H1 (cell line): ENCODE measurements around the gene EBF3. TPM values are rescaled to one million over a fixed set of nuclear protein-coding genes. Genes with fewer than 3 reads are reported as not detected.

Experiments used
- CTCF ChIA-PET: fragments of 300-600 bp; sonication (Branson Sonifier 250); formaldehyde crosslinking; loops from one replicate; lab custom pipeline; 2021; ENCODE audit not compliant: partially characterized antibody; lab: Charles Lee
- POLR2A ChIA-PET: fragments of 300-600 bp; sonication (Branson Sonifier 250); formaldehyde crosslinking; loops from one replicate; lab custom pipeline; 2021; ENCODE audit warnings: inconsistent platforms; ENCODE audit not compliant: partially characterized antibody; lab: Charles Lee
- DNase-seq, 2 experiments: peaks; one replicate each; pipeline versions ENCODE4 v3.0.0 to v3.0.0-alpha.2; 2010 to 2022; ENCODE audit warnings: low spot score in 2 of 2, low read depth in 1 of 2, mixed read lengths in 1 of 2
- FAIRE-seq: peaks from 2 replicates; lab custom pipeline; 2011; peaks lifted over from hg19 to GRCh38; lab: Jason Lieb, UNC
- H2AFZ ChIP-seq: 2 replicates; pipeline ENCODE4 v1.8.1; 2012; ENCODE audit warnings: low read length, inconsistent platforms
- H2AK5ac ChIP-seq: 2 replicates; pipeline ENCODE4 v1.6.1; 2013; ENCODE audit warnings: low read depth, low read length
- H2BK120ac ChIP-seq: replicated peaks from 2 replicates; pipeline ENCODE3; 2013; ENCODE audit warnings: low read depth, low read length, inconsistent platforms
- H2BK12ac ChIP-seq: 2 replicates; pipeline ENCODE4 v1.6.1; 2013; ENCODE audit warnings: low read depth, low read length
- H2BK15ac ChIP-seq: 2 replicates; pipeline ENCODE4 v1.6.1; 2013; ENCODE audit warnings: low read length
- H2BK20ac ChIP-seq: 2 replicates; pipeline ENCODE4 v1.6.1; 2013; ENCODE audit warnings: low read length
- H2BK5ac ChIP-seq: 2 replicates; pipeline ENCODE4 v1.6.1; 2013; ENCODE audit warnings: low read depth, low read length
- H3K14ac ChIP-seq: 2 replicates; pipeline ENCODE4 v1.6.1; 2013; ENCODE audit warnings: inconsistent platforms; ENCODE audit not compliant: insufficient read length
- H3K18ac ChIP-seq: 2 replicates; pipeline ENCODE4 v1.6.1; 2013; ENCODE audit warnings: low read length; ENCODE audit errors: extremely low read depth
- H3K23ac ChIP-seq: 2 replicates; pipeline ENCODE4 v1.6.1; 2013; ENCODE audit warnings: inconsistent platforms; ENCODE audit not compliant: insufficient read length
- H3K23me2 ChIP-seq: 2 replicates; pipeline ENCODE4 v1.6.1; 2013; ENCODE audit warnings: low read depth, low read length
- H3K27ac ChIP-seq: 2 replicates; pipeline ENCODE4 v1.6.1; 2011; ENCODE audit warnings: low read depth, low read length, inconsistent platforms
- H3K27me3 ChIP-seq, 4 experiments: replicated peaks in 1 of 4; 1 replicate in 1 of 4; 2 replicates in 3 of 4; pipeline versions ENCODE4 v1.6.1 to v1.8.1; 2011 to 2013; ENCODE audit warnings: low read length in 3 of 4, mild to moderate bottlenecking in 3 of 4, inconsistent platforms in 2 of 4, mixed read lengths in 2 of 4, moderate library complexity in 1 of 4; ENCODE audit not compliant: control insufficient read depth in 3 of 4, insufficient read depth in 3 of 4; ENCODE audit errors: extremely low read depth in 1 of 4
- H3K36me3 ChIP-seq, 4 experiments: 2 replicates each; pipeline versions ENCODE4 v1.6.1 to v1.8.1; 2011 to 2013; ENCODE audit warnings: mild to moderate bottlenecking in 4 of 4, low read length in 3 of 4, moderate library complexity in 2 of 4, control low read depth in 1 of 4, inconsistent platforms in 1 of 4; ENCODE audit not compliant: insufficient read depth in 4 of 4, control insufficient read depth in 2 of 4
- H3K4ac ChIP-seq: replicated peaks from 2 replicates; pipeline ENCODE3; 2013; ENCODE audit warnings: low read length, low read depth, mixed read lengths, inconsistent platforms; ENCODE audit not compliant: insufficient read length
- H3K4me1 ChIP-seq, 4 experiments: replicated peaks in 1 of 4; 1 replicate in 1 of 4; 2 replicates in 3 of 4; pipeline versions ENCODE4 v1.6.1 to v1.8.1; 2011 to 2013; ENCODE audit warnings: low read length in 3 of 4, inconsistent platforms in 2 of 4, mixed read lengths in 1 of 4; ENCODE audit not compliant: insufficient read depth in 4 of 4, control insufficient read depth in 3 of 4
- H3K4me2 ChIP-seq, 2 experiments: 2 replicates each; pipeline versions ENCODE4 v1.6.1 to v1.8.1; 2011 to 2013; ENCODE audit warnings: low read depth in 2 of 2, low read length in 2 of 2, control low read depth in 1 of 2, inconsistent platforms in 1 of 2, mild to moderate bottlenecking in 1 of 2; ENCODE audit not compliant: insufficient read depth in 1 of 2
- H3K4me3 ChIP-seq, 4 experiments: fragments of 200-600, 300-600 bp in 1 of 4; sonication (generic), shearing (Covaris generic), sonication (Bioruptor Twin) in 1 of 4; 2 replicates each; pipeline versions ENCODE4 v1.5.1 to v1.8.1; 2011 to 2016; ENCODE audit warnings: low read length in 4 of 4, low read depth in 3 of 4, control low read depth in 2 of 4, inconsistent platforms in 2 of 4, mild to moderate bottlenecking in 2 of 4, mixed read lengths in 1 of 4, moderate library complexity in 1 of 4; ENCODE audit not compliant: insufficient read depth in 2 of 4; ENCODE audit errors: extremely low read depth in 1 of 4
- H3K56ac ChIP-seq: replicated peaks from 2 replicates; pipeline ENCODE3; 2013; ENCODE audit warnings: low read depth, mild to moderate bottlenecking, mixed read lengths, low read length, inconsistent platforms; ENCODE audit not compliant: insufficient read length
- H3K79me1 ChIP-seq: 2 replicates; pipeline ENCODE4 v1.6.1; 2013; ENCODE audit warnings: low read depth, low read length, control low read depth
- H3K79me2 ChIP-seq, 2 experiments: 2 replicates each; pipeline versions ENCODE4 v1.6.1 to v1.8.1; 2012 to 2013; ENCODE audit warnings: low read length in 2 of 2, mild to moderate bottlenecking in 2 of 2, inconsistent platforms in 1 of 2; ENCODE audit not compliant: insufficient read depth in 2 of 2, control insufficient read depth in 1 of 2
- H3K9ac ChIP-seq, 4 experiments: replicated peaks in 1 of 4; 1 replicate in 1 of 4; 2 replicates in 3 of 4; pipeline versions ENCODE4 v1.6.1 to v1.8.1; 2011 to 2013; ENCODE audit warnings: low read depth in 3 of 4, low read length in 3 of 4, control low read depth in 2 of 4, mild to moderate bottlenecking in 2 of 4, moderate library complexity in 2 of 4, inconsistent platforms in 1 of 4; ENCODE audit errors: extremely low read depth in 1 of 4
- H3K9me3 ChIP-seq, 2 experiments: 2 replicates each; pipeline versions ENCODE4 v1.6.1 to v1.8.1; 2012 to 2013; ENCODE audit warnings: mild to moderate bottlenecking in 2 of 2, moderate library complexity in 2 of 2, control low read depth in 1 of 2, inconsistent platforms in 1 of 2, low read depth in 1 of 2, low read length in 1 of 2, mixed read lengths in 1 of 2; ENCODE audit not compliant: insufficient read depth in 2 of 2
- H4K20me1 ChIP-seq, 2 experiments: replicated peaks in 1 of 2; 2 replicates each; pipeline versions ENCODE3 to v1.8.1; 2011 to 2013; ENCODE audit warnings: inconsistent platforms in 2 of 2, low read length in 2 of 2, mild to moderate bottlenecking in 1 of 2; ENCODE audit not compliant: insufficient read depth in 2 of 2, control insufficient read depth in 1 of 2
- H4K5ac ChIP-seq: 2 replicates; pipeline ENCODE4 v1.6.1; 2013; ENCODE audit warnings: low read length, low read depth, mixed read lengths, inconsistent platforms; ENCODE audit not compliant: insufficient read length
- H4K8ac ChIP-seq: 2 replicates; pipeline ENCODE4 v1.8.0; 2013; ENCODE audit warnings: mild to moderate bottlenecking, moderate library complexity, low read length, inconsistent platforms; ENCODE audit not compliant: insufficient read depth; ENCODE audit errors: extremely low read depth
- H4K91ac ChIP-seq: replicated peaks from 2 replicates; pipeline ENCODE3; 2013; ENCODE audit warnings: low read length, mixed read lengths, inconsistent platforms; ENCODE audit not compliant: insufficient read length
- ATF3 ChIP-seq: IDR thresholded peaks from 2 replicates; pipeline ENCODE4 v1.6.1; 2011; ENCODE audit warnings: low read depth, mild to moderate bottlenecking, low read length; ENCODE audit not compliant: insufficient read depth
- RXRA ChIP-seq: IDR thresholded peaks from 2 replicates; pipeline ENCODE4 v1.6.1; 2011; ENCODE audit warnings: low read depth, mild to moderate bottlenecking, low read length, moderate library complexity; ENCODE audit not compliant: insufficient read depth
- WGBS, 2 experiments: shearing (Covaris generic) in 1 of 2; methylation state at CpG; one replicate each; pipeline versions ENCODE4 v1.1.6 to v1.1.7; 2013 to 2015; ENCODE audit warnings: low lambda C conversion rate in 2 of 2, mixed read lengths in 2 of 2, inconsistent platforms in 1 of 2, low coverage in 1 of 2, missing lambda C conversion rate in 1 of 2; ENCODE audit not compliant: insufficient replicate concordance in 2 of 2, insufficient coverage in 1 of 2, insufficient read length in 1 of 2; ENCODE audit errors: extremely low coverage in 1 of 2, missing lambda C conversion rate in 1 of 2; 5-methylcytosine and 5-hydroxymethylcytosine counted together
- polyA plus RNA-seq, 7 experiments: library from polyadenylated mRNA; depleted of rRNA in 3 of 7; stranded (reverse) in 5 of 7; unstranded in 2 of 7; fragments of >200 nt in 5 of 7; fragments of 200-250 nt in 2 of 7; gene quantifications; 1 replicate in 5 of 7; 2 replicates in 1 of 7; 4 replicates in 1 of 7; pipeline versions ENCODE4 v1.2.1 to v1.2.3, GENCODE V29; 2011 to 2013; ENCODE audit warnings: missing spikeins in 2 of 7, mixed read lengths in 2 of 7
- total RNA-seq: library from RNA; stranded (reverse); fragmentation: NEBNext Ultra II Directional; extraction: Animal tissue kit (Norgen Biotek cat#: 25700); gene quantifications from 2 replicates; pipeline ENCODE4 v1.2.1, GENCODE V29; 2021

The EBF3 gene
- total and polyA plus RNA-seq, 2 of the 8 experiments (the other 6 are each of a cell fraction or from before 2014, with no cell fraction given): 0.08 to 0.26 TPM

- no peak for FAIRE-seq
Observed at GRCh38 chr10:129887986-129888783, 75.9 kb downstream of the EBF3 start.

More at GRCh38 chr10:129887986-129888783, 75.9 kb downstream of the EBF3 start:
- H4K5ac ChIP-seq: no peak overlapping the region
- H3K27ac ChIP-seq: no peak overlapping the region
- H4K20me1 ChIP-seq: no peaks in the 10 kb centered on the region
- DNase-seq: no peak
- H2AK5ac ChIP-seq: no peak overlapping the region
- no peak overlapping the region for H3K4ac ChIP-seq
- no peak overlapping the region for H3K56ac ChIP-seq
- no peak overlapping the region for H3K4me3 ChIP-seq
- H3K14ac ChIP-seq: no peak overlapping the region
- H4K91ac ChIP-seq: no peak overlapping the region
- no peak overlapping the region for H3K23ac ChIP-seq
- H3K4me2 ChIP-seq: no peak overlapping the region
- no peaks in the 10 kb centered on the region for H3K9me3 ChIP-seq
- H3K9ac ChIP-seq: no peak overlapping the region
- no peak overlapping the region for H3K18ac ChIP-seq
- TF ChIP-seq ATF3: no peak
- no peak for TF ChIP-seq RXRA
- H3K4me1 ChIP-seq: peaks cover 0 to 2% (median 0%) of the 10 kb centered on the region in 4 experiments; a peak in 3 of 7 replicates
- H2BK20ac ChIP-seq: no peak overlapping the region
- no peaks in the 10 kb centered on the region for H3K27me3 ChIP-seq
- no peaks in the 10 kb centered on the region for H3K23me2 ChIP-seq
- H3K79me2 ChIP-seq: no peaks in the 10 kb centered on the region
- H2BK5ac ChIP-seq: no peak overlapping the region
- H2BK120ac ChIP-seq: no peak overlapping the region
- POLR2A ChIA-PET: interaction anchor here (1.3 kb wide), 1 partner anchor 13 kb away, joined by 6 read pairs; no protein-coding TSS in a partner anchor
- H2BK12ac ChIP-seq: no peak overlapping the region
- no peak overlapping the region for H2BK15ac ChIP-seq
- CTCF ChIA-PET: interaction anchor here (1.0 to 16.4 kb wide), 29 partner anchors 8 to 311 kb away, joined by 3 to 131 read pairs (median 6); no protein-coding TSS in a partner anchor
- no peak overlapping the region for H4K8ac ChIP-seq
- WGBS, 2 experiments: 91% methylated on average over 35 of the region's 35 CpGs; no CpG with 5 or more reads in 1 of the 2 experiments
- H3K79me1 ChIP-seq: no peaks in the 10 kb centered on the region
- no peak overlapping the region for H2AFZ ChIP-seq
- no peaks in the 10 kb centered on the region for H3K36me3 ChIP-seq
